HG03558 (cell line): ENCODE measurements around the gene TSGA10.
"Not testable (repeated sequence)": the region's sequence is repeated elsewhere in the genome, so short reads cannot be mapped to it uniquely, and the experiment has no call there.

Experiments
- ATAC-seq: cut with Tn5 transposase; IDR thresholded peaks from one replicate; pipeline ENCODE4 v1.9.1; 2021; ENCODE audit warnings: moderate number of reproducible peaks; ENCODE audit not compliant: unreplicated experiment; ENCODE audit errors: extremely low read depth

Gene TSGA10

DNA sequence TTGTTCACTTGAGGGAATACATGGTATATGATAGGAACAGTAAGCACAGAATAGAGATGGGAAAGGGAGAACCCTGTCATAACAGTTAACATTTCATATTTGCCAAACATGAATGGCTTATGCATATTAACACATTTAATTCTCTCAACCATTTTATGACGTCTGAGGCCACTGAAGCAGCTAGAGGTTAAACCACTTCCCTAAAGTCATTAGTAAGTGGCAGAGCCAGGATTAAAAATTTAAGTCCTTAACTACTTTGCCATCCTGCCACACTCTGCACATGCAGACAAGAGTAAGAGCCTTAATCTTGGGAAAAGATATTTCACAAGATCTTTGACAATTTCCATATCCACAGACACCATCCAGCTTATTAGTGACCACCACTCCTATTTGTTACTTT lies 2.1 kb upstream of the TSGA10 start:
- ATAC-seq: no peak

DNA sequence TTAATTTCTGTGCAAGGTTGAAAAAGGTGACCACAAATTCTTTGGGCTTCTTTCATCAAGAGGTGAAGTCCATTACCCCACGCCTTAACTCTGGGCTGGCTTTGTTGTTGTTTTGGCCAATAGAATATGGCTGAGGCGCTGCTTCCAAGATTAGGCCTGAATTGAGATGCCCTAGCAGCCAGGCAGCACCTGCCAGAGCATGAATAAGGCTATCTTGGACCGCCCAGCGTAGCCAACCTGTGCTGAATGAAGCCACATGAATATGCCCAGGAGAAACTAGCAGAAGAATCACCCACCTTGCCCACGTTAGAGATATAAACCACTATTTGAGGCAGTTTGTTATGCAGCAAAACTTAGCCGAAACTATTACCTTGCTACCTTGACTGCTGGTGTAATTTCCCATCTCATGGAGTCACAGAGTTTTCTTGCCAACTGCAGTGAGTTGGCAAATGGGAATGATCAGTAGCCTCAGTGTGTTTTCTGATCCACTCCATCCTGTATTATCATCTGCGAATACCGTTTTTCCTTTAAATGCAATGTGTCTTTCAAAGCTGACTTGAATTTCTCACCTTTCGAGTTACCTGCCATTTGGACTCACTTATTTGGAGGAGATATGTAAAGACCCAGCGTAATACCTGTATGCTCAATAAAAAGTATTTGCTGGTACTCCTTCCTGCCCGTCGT lies 679 bp downstream of the TSGA10 start:
- ATAC-seq: no peak

- no peak for ATAC-seq
These were observed 2.4 kb downstream of the TSGA10 start for GRCh38 chr2:99152199-99152895.

GRCh38 chr2:99150706-99151105 lies 4.0 kb downstream of the TSGA10 start:
- ATAC-seq: no peak

- peak; percentile 79 for ATAC-seq
These were observed 13.3 kb downstream of the TSGA10 start, which contains the start of gene C2orf15 for GRCh38 chr2:99141110-99142108. Gene C2orf15 (plus strand): TSS chr2:99141707. CDS start chr2:99150559, 8,852 bp downstream.

DNA sequence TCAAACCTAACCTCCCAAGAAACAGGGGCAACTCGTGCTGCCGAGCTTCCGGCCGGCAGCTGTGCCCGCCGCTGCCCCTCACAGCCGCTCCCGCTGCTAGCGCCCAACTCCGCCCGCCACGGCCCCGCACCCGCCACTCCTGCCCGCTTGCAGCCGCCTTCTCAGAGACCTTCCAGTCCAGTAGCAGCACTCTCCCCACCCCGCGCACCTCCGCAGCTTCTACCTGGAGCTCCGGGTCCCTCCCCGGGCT lies 14.0 kb downstream of the TSGA10 start:
- ATAC-seq: peak; percentile 13

- no peak for ATAC-seq
These were observed 14.5 kb downstream of the TSGA10 start for GRCh38 chr2:99140056-99140859.

- ATAC-seq: no peak
These were observed 15.7 kb downstream of the TSGA10 start for GRCh38 chr2:99139003-99139402.

DNA sequence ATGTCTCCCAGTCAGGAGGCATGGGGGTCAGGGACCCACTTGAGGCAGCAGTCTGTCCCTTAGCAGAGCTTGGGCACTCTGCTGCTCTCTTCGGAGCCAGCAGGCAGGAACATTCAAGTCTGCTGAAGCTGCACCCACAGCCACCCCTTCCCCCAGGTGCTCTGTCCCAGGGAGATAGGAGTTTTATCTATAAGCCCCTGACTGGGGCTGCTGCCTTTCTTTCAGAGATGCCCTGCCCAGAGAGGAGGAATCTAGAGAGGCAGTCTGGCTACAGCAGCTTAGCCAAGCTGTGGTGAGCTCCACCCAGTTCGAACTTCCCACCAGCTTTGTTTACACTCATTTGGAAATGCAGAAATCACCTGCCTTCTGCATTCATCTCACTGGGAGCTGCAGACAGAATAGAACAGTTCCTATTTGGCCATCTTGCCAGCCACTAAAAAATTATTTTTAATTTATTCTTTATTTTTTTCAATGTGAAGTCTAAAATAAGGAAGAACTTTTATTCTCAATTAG lies 19.6 kb downstream of the TSGA10 start:
- ATAC-seq: not testable (repeated sequence)

DNA sequence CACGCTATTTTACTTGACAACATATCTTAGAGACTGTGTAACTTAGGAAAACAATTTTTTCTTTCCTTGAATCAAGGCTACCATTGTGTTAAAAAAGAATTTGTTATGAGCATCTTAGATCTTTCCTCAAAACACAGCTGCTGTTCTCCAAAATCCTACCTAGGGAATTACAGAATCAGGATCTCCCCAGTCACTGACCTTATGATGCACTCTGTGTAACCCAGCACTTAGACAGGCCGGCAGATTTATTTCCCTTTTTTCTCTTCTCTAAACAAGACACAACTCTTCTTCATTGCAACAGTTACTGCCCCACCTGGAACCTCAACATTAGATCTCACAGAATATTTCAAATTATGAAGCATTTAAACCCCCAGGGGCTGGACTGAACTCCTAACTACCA lies 26.8 kb downstream of the TSGA10 start:
- ATAC-seq: no peak

DNA sequence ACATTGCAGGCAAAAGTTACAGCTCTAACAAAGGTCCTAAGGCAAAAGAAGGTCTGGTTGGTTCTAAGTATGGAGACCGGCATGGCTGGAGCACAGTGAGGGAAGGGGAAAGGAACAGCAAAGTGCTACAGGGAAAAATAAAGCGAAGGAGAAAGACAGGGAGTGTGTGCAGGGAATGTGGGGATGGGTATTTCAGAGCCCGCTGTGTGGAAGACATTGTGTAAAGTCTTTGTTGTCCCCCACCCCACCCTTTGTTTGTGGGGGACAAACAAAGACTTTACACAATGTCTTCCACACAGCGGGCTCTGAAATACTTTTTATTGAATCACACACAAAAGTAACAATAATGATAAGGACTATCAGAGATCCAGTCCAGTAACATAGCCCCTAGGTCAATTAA lies 42.1 kb downstream of the TSGA10 start:
- no peak for ATAC-seq

DNA sequence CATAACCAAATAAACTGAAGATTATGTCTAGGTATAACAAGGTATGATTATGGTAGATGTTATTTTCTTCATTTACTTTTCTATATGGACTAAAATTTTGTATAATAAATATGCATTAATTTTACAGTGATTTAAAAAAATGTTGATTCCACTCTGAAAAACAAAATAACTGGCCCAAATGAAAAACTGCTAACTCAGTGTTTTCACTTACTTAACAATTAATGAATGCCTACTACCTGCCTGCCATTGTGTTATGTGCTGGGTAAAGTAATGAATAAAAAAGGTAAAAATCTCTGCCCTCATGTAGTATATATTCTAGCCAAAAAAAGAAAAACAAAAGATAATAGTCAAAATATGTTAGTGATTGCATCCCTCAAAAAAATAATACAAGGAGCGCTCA lies 42.8 kb downstream of the TSGA10 start:
- ATAC-seq: no peak

DNA sequence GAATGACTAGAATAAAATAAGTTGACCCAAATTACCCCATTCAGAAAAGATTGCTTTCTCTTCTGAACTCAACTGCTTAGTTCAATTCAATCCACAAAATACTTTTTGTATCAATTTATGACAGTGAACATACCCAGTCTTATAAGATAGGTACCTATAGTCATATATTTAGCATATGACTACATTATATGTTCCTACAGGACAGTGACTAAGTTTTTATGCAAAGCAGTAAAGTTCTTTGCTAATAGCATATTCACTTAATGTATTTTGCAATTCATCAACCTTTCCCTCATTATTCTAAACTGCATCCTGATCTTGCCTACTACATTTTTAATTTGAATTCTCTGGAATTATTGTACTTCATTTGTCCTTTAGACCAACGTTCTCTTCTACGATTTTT lies 43.5 kb downstream of the TSGA10 start:
- no peak for ATAC-seq

- no peak for ATAC-seq
These were observed 47.8 kb downstream of the TSGA10 start for GRCh38 chr2:99106913-99107312.

GRCh38 chr2:99104006-99104405 lies 50.7 kb downstream of the TSGA10 start:
- ATAC-seq: no peak

GRCh38 chr2:99101697-99102096 lies 53.0 kb downstream of the TSGA10 start:
- no peak for ATAC-seq

DNA sequence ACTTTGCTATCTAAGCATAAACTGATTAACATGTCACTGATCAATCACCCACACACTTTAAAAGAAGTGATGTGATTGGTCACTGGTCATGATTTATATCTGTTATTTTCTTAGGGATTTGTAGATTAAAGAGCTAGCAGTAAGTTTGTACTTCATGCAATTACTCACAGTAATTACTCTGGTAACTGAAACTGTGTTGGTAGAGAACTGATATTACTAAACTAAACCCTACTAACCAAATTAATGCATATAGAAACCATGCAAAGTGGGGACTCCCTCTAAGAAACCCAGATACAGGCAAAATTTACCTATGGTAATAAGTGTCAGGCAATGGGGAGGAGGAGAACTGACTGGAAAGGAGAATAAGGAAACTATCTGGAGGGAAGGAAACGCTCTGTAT lies 58.0 kb downstream of the TSGA10 start:
- no peak for ATAC-seq

DNA sequence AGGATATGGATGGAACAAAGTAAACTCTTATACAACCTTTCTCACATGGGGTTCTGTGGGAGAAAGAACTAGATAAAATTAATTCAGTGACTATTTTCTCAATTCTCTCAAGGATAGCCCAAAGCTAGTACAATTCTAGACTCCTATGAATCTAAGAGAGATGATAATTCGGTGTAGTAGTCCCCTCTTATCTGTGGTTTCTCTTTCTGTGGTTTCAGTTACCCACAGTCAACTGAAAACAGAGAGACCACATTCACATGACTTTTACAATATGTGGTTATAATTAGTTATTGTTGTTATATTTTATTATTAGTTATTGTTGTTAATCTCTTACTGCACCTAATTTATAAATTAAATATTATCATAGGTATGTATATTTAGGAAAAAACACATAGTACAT lies 66.7 kb downstream of the TSGA10 start:
- ATAC-seq: no peak

DNA sequence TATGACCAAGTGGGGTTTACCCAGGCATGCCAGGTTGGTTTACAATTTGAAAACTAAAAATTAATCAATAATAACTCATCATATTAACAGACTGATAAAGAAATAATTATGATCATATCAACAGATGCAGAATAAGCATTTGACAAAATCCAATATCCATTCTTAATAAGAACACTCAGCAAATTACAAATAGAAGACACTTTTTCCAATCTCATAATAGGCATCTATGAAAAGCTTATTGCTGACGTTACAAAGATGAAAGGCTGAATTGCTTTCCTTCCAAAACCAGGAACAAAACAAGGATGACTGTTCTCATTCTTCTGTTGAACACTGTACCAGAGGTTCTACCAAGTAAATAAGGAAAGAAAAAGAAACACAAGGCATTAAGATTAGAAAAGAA lies 68.4 kb downstream of the TSGA10 start:
- ATAC-seq: no peak

DNA sequence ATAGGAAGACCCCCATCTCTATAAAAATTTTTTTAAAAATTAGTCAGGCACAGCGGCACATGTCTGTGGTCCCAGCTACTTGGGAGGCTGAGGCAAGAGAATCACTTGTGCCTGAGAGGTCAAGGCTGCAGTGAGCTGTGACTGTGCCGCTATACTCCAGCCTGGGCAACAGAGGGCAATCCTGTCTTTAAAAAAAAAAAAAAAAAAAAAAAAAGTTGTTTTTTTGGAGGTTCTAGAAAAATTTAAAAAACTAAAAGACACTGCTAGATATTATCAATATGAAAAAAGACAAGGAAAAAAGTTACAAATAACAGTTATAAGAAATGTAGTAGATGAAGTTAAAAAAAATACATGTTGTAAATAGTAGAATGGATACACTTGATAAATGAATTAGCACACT lies 69.3 kb downstream of the TSGA10 start:
- ATAC-seq: no peak
